Suprapubic skin (tissue), 3 donors: Measurements from ENCODE around the gene RGPD4.

ENCODE experiments used
- POLR2A ChIP-seq, 2 donors: fragments of 450-650 bp; IDR thresholded peaks; one replicate each; pipeline ENCODE4 v1.6.1; 2017; ENCODE audit warnings: antibody characterized with exemption in 2 of 2, mild to moderate bottlenecking in 2 of 2, moderate library complexity in 2 of 2
- TF ChIP-seq, protein P1 (sequence below), 2 donors: fragments of 200-600 bp in 1 of 2; fragments of 450-650 bp in 1 of 2; sonication (generic) in 1 of 2; IDR thresholded peaks; one replicate each; pipeline ENCODE4 v1.5.1; 2016 to 2019; ENCODE audit warnings: antibody characterized with exemption in 2 of 2, mild to moderate bottlenecking in 1 of 2, moderate library complexity in 1 of 2

DNA sequence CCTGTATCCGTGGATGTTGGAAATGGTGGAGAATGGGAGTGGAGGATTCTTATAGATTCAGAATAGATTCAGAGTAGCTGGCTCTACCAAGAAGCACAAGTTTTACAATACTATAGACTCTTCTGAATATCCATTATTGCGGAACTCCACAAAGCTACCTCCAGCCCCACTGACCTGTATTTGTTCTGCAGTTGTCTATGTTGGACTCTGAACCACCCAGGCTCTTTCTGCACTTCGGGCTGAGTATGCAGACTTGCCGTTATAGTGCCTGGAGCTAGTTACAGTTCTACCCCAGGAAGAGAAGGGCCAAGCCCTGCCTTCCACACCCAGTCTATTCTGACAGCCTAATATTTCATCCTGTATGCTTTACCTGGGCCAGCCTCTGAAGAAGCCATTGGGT is 4.4 kb upstream of the RGPD4 start:
- TF ChIP-seq, protein P1, sequence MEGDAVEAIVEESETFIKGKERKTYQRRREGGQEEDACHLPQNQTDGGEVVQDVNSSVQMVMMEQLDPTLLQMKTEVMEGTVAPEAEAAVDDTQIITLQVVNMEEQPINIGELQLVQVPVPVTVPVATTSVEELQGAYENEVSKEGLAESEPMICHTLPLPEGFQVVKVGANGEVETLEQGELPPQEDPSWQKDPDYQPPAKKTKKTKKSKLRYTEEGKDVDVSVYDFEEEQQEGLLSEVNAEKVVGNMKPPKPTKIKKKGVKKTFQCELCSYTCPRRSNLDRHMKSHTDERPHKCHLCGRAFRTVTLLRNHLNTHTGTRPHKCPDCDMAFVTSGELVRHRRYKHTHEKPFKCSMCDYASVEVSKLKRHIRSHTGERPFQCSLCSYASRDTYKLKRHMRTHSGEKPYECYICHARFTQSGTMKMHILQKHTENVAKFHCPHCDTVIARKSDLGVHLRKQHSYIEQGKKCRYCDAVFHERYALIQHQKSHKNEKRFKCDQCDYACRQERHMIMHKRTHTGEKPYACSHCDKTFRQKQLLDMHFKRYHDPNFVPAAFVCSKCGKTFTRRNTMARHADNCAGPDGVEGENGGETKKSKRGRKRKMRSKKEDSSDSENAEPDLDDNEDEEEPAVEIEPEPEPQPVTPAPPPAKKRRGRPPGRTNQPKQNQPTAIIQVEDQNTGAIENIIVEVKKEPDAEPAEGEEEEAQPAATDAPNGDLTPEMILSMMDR (IDR thresholded peaks at IDR 0.05) = no peak
- no peak for TF ChIP-seq POLR2A (IDR thresholded peaks at IDR 0.05)
